HG03095 (cell line): ENCODE measurements around the gene GARS1.

ENCODE experiments used
- ATAC-seq: cut with Tn5 transposase; IDR thresholded peaks from one replicate; pipeline ENCODE4 v1.9.1; 2021; ENCODE audit warnings: moderate library complexity; ENCODE audit not compliant: unreplicated experiment

GARS1 gene

DNA sequence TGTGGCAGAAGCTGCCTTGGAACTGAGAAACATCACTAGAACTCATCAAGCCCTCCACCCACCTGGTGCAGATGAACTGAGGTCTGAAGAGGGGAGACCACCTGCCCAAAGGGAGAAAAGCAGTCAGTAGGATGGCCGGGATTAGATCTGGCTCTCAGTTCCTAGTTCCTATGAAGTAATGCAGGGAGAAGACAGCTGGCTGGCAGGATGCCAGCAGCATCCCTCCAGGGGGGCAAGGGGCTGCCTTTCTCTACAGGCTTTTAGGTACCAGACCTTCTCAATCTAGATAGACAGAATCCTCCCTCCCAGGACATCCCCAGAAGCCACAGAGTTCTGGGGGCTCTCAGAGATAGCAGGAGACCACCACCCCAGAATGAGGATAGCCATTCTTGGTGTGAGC, 79.7 kb downstream of the GARS1 start:
- ATAC-seq: no peak

- ATAC-seq: no peak
Observed at GRCh38 chr7:30674876-30675275, 80.2 kb downstream of the GARS1 start.

- ATAC-seq: no peak
Observed at GRCh38 chr7:30678805-30679204, 84.1 kb downstream of the GARS1 start.

GRCh38 chr7:30679664-30680063, 85.0 kb downstream of the GARS1 start:
- ATAC-seq: no peak

DNA sequence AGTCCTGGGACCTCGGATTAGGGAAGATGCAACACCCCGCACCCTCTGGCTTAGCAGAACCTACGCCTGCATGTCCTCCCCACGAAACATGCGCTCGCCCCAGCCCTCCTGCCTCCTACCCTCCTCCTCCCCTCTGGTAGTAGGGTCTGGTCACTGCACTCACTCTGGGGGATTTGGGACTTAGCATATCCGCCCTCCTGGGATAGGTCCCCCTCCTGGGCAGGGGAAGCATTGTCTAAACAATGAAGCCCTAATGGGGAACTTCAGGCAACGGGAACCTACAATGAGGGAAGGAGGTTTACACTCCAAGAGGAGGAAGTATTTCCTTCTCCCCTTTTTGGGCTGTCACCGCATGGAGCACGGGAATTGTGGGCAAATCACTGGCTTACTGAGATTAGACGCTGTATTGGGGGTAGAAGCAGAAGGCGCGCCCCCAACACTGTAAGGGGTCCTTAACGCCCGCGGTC, 86.7 kb downstream of the GARS1 start:
- no peak for ATAC-seq

DNA sequence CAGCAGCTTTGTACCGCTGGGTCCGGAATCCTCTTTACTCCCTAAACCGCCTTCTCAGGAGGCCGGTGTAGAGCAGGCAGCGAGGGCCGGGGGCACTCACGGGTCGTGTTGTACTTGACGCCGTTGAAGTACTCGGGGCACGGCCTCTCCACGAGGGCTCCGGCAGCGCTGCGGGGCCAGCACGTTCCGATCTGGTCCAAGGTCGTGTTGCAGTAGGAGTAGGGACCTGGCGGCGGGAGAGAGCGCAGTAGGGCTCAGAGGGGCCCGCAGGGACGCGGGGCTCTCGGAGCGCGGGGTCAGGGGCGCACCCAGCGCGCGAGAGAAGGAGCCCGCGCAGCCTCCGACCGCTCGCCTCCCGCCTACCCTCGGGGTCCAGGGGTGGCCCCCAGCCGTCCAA, 87.1 kb downstream of the GARS1 start:
- ATAC-seq: no peak

- ATAC-seq: no peak
Observed at GRCh38 chr7:30682212-30683083, 87.8 kb downstream of the GARS1 start, which contains the start of gene CRHR2. CRHR2 (minus strand) TSS chr7:30682456; CDS start chr7:30682280, 176 bp downstream.

DNA sequence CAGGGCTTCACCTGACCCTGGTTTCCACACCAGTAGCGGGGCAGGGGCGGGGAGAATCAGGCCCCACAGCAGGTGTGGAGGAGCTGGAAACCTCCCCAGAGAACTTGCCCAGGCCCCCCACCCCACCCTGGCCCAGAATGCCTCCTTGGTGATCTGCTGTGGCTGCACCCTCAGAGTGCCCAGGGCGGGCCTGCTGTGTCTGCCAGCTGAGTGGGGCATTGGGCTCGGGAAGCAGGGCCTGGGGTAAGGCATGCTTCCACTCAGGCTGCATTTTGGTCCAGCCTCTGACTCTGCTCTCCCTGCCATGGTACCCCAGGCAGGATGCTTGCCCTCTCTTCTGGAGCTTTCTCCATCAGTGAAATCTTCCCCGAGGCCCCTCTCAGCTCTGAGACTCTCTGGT, 88.6 kb downstream of the GARS1 start:
- no peak for ATAC-seq
